ENCODE data around the gene SBF2. TPM values are rescaled to one million over a fixed set of nuclear protein-coding genes. Genes with fewer than 3 reads are reported as not detected.
A peak's percentile ranks its signal among the peaks of the same experiment; 100 is the strongest.

Gene SBF2
- total and polyA plus RNA-seq, 9 of the 15 experiments (the other 6 are each of a cell fraction or from before 2014, with no cell fraction given) = 0.80 to 9.5 (median 5.0) TPM

DNA sequence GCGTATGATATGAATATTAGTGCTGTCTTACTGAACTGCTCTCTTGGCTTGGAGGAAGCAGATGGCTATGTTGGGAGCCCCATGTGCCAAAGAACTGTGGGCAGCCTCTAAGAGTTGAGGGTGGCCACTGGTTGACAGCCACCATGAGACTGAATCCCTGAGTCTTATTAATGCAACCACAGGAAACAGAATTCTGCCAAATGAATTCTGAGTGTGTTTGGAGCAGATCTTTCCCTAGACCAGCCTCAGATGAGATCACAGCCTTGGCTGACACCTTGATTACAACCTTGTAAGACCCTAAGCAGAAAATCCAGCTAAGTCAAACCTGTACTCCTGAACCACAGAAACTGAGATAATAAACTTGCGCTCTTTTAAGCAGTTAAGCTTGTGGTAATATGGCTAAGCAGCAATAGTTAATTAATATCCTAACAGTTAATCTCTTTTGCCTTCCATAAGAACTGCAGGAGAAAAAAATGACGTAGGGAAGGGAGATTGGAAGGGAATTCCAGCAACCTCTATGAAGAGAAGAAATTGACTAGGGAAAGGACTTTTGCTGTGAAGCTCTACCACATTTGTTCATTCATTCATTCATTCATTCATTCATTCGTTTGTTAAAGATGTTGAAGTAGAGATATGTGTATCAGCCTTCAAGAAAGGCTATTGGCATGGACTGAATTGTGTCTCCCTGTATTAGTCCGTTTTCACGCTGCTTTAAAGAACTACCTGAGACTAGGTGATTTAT, 37.7 kb upstream of the SBF2 start:
- no peaks in the 10 kb centered on the region for H3K9me3 ChIP-seq (replicated peaks; ENCODE audit: control insufficient read depth, insufficient read depth, low read depth, low read length)
- POLR2A ChIA-PET = no interaction called here
- no peaks in the 10 kb centered on the region for H4K20me1 ChIP-seq (replicated peaks; ENCODE audit: control insufficient read depth, insufficient read depth, low read length)
- no peak overlapping the region for H3K27ac ChIP-seq (ENCODE audit: extremely low read depth, low read depth, low read length)
- no TSS peak for BruUV-seq (replicated peaks)
- no peak overlapping the region for H2AFZ ChIP-seq (ENCODE audit: low read depth, low read length)
- H3K79me2 ChIP-seq (ENCODE audit: control insufficient read depth, insufficient read depth, low read length) = no peaks in the 10 kb centered on the region
- no peak for FAIRE-seq
- H3K4me3 ChIP-seq = no peak overlapping the region
- no peaks in the 10 kb centered on the region for H3K9me1 ChIP-seq (ENCODE audit: control insufficient read depth, insufficient read depth, low read length)
- peaks cover 0 to 5% of the 10 kb centered on the region in 2 experiments; a peak in 1 of 5 replicates for H3K27me3 ChIP-seq (ENCODE audit: control insufficient read depth in 2 of 2, insufficient read depth in 2 of 2, low read length in 2 of 2)
- WGBS (ENCODE audit: insufficient coverage, low coverage, missing lambda C conversion rate) = under 1% methylated on average over 6 of the region's 6 CpGs
- intact Hi-C loops (cut with micrococcal nuclease) (no loop called here), in situ Hi-C loops (cut with MboI) (no loop called here)
- TF ChIP-seq ZNF24 (IDR thresholded peaks at IDR 0.05) (peak; percentile 76; the same call in 1 of the 2 replicates), ILF3 (IDR thresholded peaks at IDR 0.05; ENCODE audit: borderline replicate concordance) (no peak)
- no peak for ATAC-seq
- no peak for DNase-seq (ENCODE audit: extremely low read depth in 1 of 4, low spot score in 3 of 4)
- H3K9ac ChIP-seq (ENCODE audit: insufficient read depth in 1 of 2, low read depth in 2 of 2, low read length in 2 of 2) = no peak overlapping the region
- no peaks in the 10 kb centered on the region; a peak in 1 of 5 replicates for H3K4me1 ChIP-seq (replicated peaks in 1 of 2; ENCODE audit: control insufficient read depth in 2 of 2, insufficient read depth in 2 of 2, low read length in 2 of 2)
- CTCF ChIA-PET (ENCODE audit: low intra/inter-chr PET ratio) = no interaction called here
- no peak overlapping the region for H3K4me2 ChIP-seq (ENCODE audit: insufficient read depth, low read length)
- no peaks in the 10 kb centered on the region for H3K36me3 ChIP-seq (ENCODE audit: control insufficient read depth, insufficient read depth, low read length)

DNA sequence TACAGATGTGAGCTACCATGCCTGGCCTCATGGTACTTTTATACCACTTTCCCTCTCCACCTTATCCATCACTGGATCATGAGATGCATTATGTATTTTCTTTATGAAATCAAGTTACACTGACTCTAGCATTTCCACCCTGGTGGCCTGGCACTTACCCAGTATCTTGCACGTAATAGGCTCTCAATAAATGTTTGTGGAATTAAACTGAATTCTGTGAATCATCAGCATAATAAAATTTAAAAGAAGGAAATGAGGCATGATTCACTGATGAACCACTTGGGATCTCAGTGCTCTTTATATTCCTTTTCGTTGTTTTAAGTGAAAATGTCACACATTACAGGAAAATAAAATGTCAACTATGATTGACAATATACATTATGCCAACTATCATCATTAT, 35.9 kb upstream of the SBF2 start:
- Histone ChIP-seq H3K4me2 (ENCODE audit: insufficient read depth, low read length) (no peak overlapping the region), H3K36me3 (ENCODE audit: control insufficient read depth, insufficient read depth, low read length) (no peaks in the 10 kb centered on the region), H3K79me2 (ENCODE audit: control insufficient read depth, insufficient read depth, low read length) (no peaks in the 10 kb centered on the region), H3K9me1 (ENCODE audit: control insufficient read depth, insufficient read depth, low read length) (no peaks in the 10 kb centered on the region), H3K9ac (ENCODE audit: insufficient read depth in 1 of 2, low read depth in 2 of 2, low read length in 2 of 2) (no peak overlapping the region), H3K4me1 (replicated peaks in 1 of 2; ENCODE audit: control insufficient read depth in 2 of 2, insufficient read depth in 2 of 2, low read length in 2 of 2) (no peaks in the 10 kb centered on the region; a peak in 1 of 5 replicates), H2AFZ (ENCODE audit: low read depth, low read length) (no peak overlapping the region), H3K9me3 (replicated peaks; ENCODE audit: control insufficient read depth, insufficient read depth, low read depth, low read length) (no peaks in the 10 kb centered on the region), H3K27ac (ENCODE audit: extremely low read depth, low read depth, low read length) (no peak overlapping the region), H3K4me3 (no peak overlapping the region), H4K20me1 (replicated peaks; ENCODE audit: control insufficient read depth, insufficient read depth, low read length) (no peaks in the 10 kb centered on the region), H3K27me3 (ENCODE audit: control insufficient read depth in 2 of 2, insufficient read depth in 2 of 2, low read length in 2 of 2) (peaks cover 0 to 5% of the 10 kb centered on the region in 2 experiments; a peak in 1 of 5 replicates)
- in situ Hi-C loops (cut with MboI) = no loop called here
- FAIRE-seq (no peak), ATAC-seq (no peak), DNase-seq (ENCODE audit: extremely low read depth in 1 of 4, low spot score in 3 of 4) (no peak)
- no TSS peak for BruUV-seq (replicated peaks)
- CTCF ChIA-PET (ENCODE audit: low intra/inter-chr PET ratio) = no interaction called here
- intact Hi-C loops (cut with micrococcal nuclease) = no loop called here
- 3% methylated on average over 2 of the region's 2 CpGs for WGBS (ENCODE audit: insufficient coverage, low coverage, missing lambda C conversion rate)
- POLR2A ChIA-PET = no interaction called here
- TF ChIP-seq ZC3H11A (IDR thresholded peaks at IDR 0.05; ENCODE audit: low read depth, low read length) (no peak), KLF10 (CRISPR knock-in tag; IDR thresholded peaks at IDR 0.05) (no peak), ZNF134 (CRISPR knock-in tag; conservative IDR thresholded peaks at IDR 0.05) (no peak), KAT2B (IDR thresholded peaks at IDR 0.05; ENCODE audit: low read depth, low read length) (no peak), BCL6 (CRISPR knock-in tag; IDR thresholded peaks at IDR 0.05) (no peak), IRF2 (CRISPR knock-in tag; IDR thresholded peaks at IDR 0.05) (no peak), RNF2 (IDR thresholded peaks at IDR 0.05) (no peak), ZFP1 (CRISPR knock-in tag; IDR thresholded peaks at IDR 0.05) (no peak), NCOA1 (IDR thresholded peaks at IDR 0.05; ENCODE audit: low read depth) (no peak), HMGN3 (IDR thresholded peaks at IDR 0.05; ENCODE audit: borderline replicate concordance, extremely low read depth, insufficient read length, low read depth, low read length) (no peak), PHTF2 (CRISPR knock-in tag; IDR thresholded peaks at IDR 0.05) (no peak)
- TF ChIP-seq, protein P1, sequence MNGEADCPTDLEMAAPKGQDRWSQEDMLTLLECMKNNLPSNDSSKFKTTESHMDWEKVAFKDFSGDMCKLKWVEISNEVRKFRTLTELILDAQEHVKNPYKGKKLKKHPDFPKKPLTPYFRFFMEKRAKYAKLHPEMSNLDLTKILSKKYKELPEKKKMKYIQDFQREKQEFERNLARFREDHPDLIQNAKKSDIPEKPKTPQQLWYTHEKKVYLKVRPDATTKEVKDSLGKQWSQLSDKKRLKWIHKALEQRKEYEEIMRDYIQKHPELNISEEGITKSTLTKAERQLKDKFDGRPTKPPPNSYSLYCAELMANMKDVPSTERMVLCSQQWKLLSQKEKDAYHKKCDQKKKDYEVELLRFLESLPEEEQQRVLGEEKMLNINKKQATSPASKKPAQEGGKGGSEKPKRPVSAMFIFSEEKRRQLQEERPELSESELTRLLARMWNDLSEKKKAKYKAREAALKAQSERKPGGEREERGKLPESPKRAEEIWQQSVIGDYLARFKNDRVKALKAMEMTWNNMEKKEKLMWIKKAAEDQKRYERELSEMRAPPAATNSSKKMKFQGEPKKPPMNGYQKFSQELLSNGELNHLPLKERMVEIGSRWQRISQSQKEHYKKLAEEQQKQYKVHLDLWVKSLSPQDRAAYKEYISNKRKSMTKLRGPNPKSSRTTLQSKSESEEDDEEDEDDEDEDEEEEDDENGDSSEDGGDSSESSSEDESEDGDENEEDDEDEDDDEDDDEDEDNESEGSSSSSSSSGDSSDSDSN (IDR thresholded peaks at IDR 0.05; ENCODE audit: borderline replicate concordance in 1 of 2, low read depth in 2 of 2, low read length in 2 of 2) = no peak
